ENCODE measurements around the gene MICU1. TPM values are rescaled to one million over a fixed set of nuclear protein-coding genes. Genes with fewer than 3 reads are reported as not detected.
"Not testable (repeated sequence)": the region's sequence is repeated elsewhere in the genome, so short reads cannot be mapped to it uniquely, and the experiment has no call there.

Gene MICU1
- 100 to 1,000 TPM in 1 of 4 donors, 10 to 100 TPM in 3; 24.4 to 195 (median 66.9) TPM for total RNA-seq

DNA sequence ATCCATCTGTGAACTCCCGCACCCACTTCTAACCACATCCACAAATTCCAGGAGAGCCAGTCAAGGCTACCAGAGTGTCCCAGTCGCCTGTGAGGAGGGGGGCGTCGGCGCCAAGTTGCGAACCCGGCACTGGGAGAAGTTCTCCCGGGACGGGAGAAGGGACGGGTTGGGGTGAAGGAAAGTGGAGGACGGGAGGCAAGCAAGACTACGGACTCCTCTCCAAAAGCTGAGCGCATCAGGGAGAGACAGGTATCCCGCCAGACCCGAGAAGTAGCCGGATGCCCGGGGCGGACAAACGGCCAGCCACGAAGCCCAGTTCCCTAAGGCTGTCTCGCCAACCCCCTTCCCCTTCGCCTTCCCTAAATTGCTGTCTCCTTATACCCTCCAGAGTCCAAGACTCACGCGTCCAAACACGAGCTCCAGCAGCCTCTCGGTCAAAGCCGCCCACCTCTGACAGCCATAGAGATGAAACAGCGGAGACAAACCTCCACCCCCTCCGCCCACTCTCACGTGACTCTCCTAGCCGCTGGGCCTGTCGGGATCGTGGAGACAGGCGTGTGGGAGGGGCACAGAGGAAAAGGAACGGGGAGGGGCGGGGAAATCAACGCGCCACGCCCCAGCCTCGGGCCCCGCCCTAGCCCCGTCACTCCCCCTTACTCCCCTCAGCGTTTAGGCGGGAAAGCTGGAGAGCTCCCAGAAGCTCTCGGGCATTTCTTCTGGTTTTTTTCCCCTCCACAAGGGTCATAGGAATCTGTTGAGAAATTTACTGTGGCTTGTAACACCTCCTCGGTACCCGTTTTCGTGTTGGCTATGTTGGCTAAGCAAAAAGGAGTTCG lies at the start of gene MICU1:
Gene MICU1, minus strand, starts transcription at position 472 of the 836 bp plus-strand sequence. CDS start 59,286 bp downstream, outside the sequence.
- intact Hi-C loops (cut with DNase I; ENCODE audit: low total_unique reads) = no loop called here
- Histone ChIP-seq H3K4me1 (no peaks in the 10 kb centered on the region), H3K27me3 (no peaks in the 10 kb centered on the region), H3K4me3 (peak within 1 kb of the TSS; percentile 76 to 82), H3K36me3 (no peaks in the 10 kb centered on the region), H3K27ac (peak within 1 kb of the TSS; percentile 88 to 92), H3K9me3 (no peaks in the 10 kb centered on the region)
- TF ChIP-seq POLR2A (IDR thresholded peaks at IDR 0.05) (peak; percentile 88 to 93), CTCF (IDR thresholded peaks at IDR 0.05) (no peak)
- peak; percentile 96 to 98 for DNase-seq

DNA sequence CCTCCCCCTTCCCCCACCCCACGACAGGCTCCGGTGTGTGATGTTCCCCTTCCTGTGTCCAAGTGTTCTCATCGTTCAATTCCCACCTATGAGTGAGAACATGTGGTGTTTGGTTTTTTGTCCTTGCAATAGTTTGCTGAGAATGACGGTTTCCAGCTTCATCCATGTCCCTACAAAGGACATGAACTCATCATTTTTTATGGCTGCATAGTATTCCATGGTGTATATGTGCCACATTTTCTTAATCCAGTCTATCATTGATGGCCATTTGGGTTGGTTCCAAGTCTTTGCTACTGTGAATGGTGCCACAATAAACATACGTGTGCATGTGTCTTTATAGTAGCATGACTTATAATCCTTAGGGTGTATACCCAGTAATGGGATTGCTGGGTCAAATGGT lies 48.3 kb upstream of the MICU1 start:
- H3K36me3 ChIP-seq; H3K27ac ChIP-seq; H3K4me3 ChIP-seq; DNase-seq; H3K27me3 ChIP-seq; H3K9me3 ChIP-seq; intact Hi-C loops (cut with DNase I; ENCODE audit: low total_unique reads); H3K4me1 ChIP-seq: not testable (repeated sequence)

- no peak overlapping the region for H3K27ac ChIP-seq
- H3K36me3 ChIP-seq = no peaks in the 10 kb centered on the region
- no peak for TF ChIP-seq CTCF (IDR thresholded peaks at IDR 0.05)
- no peaks in the 10 kb centered on the region for H3K9me3 ChIP-seq
- intact Hi-C loops (cut with DNase I; ENCODE audit: low total_unique reads) = no loop called here
- no peaks in the 10 kb centered on the region for H3K27me3 ChIP-seq
- no peak overlapping the region for H3K4me3 ChIP-seq
- no peak for DNase-seq
- H3K4me1 ChIP-seq = no peaks in the 10 kb centered on the region
Measured at GRCh38 chr10:72673280-72673679, 47.4 kb upstream of the MICU1 start.

DNA sequence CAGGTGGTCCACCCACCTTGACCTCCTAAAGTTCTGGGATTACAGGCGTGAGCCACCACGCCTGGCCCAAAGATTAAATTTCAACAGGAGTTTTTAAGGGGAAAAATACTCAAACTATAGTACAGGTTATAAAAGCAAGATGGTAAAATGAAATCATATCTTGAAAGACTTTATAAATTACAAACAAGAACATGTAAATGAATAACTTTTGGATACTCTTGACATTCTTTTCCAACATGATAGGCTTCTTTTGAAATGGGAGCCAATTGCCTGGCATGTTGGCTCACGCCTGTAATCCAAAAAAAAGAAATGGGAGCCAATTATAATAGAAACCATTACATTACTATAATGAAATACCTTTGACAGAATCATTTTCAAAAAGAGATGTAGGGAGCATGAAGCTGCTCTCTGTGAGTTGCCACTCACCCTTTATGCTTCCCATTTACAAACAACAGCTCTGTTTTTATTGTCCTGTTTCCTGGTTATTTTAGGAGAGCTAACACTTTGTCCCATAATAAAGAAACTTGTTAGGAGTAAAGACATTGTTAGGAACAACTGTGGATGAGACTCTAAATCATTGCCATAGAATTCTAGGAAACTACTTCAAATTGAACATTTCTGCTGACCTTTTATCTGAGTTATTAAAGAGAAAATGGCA lies 41.5 kb upstream of the MICU1 start:
- DNase-seq = no peak
- H3K36me3 ChIP-seq = no peaks in the 10 kb centered on the region
- H3K4me1 ChIP-seq = no peaks in the 10 kb centered on the region
- no peak overlapping the region for H3K4me3 ChIP-seq
- no peaks in the 10 kb centered on the region for H3K9me3 ChIP-seq
- no peaks in the 10 kb centered on the region for H3K27me3 ChIP-seq
- intact Hi-C loops (cut with DNase I; ENCODE audit: low total_unique reads) = no loop called here
- TF ChIP-seq CTCF (IDR thresholded peaks at IDR 0.05) (no peak), POLR2A (IDR thresholded peaks at IDR 0.05) (no peak)
- no peak overlapping the region for H3K27ac ChIP-seq

- Histone ChIP-seq H3K27me3 (no peaks in the 10 kb centered on the region), H3K9me3 (no peaks in the 10 kb centered on the region), H3K4me1 (no peaks in the 10 kb centered on the region), H3K36me3 (no peaks in the 10 kb centered on the region), H3K4me3 (no peak overlapping the region), H3K27ac (no peak overlapping the region)
- TF ChIP-seq CTCF (IDR thresholded peaks at IDR 0.05) (no peak), POLR2A (IDR thresholded peaks at IDR 0.05) (no peak)
- intact Hi-C loops (cut with DNase I; ENCODE audit: low total_unique reads) = no loop called here
- no peak for DNase-seq
Measured at GRCh38 chr10:72665925-72666324, 40.0 kb upstream of the MICU1 start.
